ENCODE results near the gene ARID2.

GRCh38 chr12:45944771-45945170 is 215.3 kb downstream of the ARID2 start:
- no peak for TF ChIP-seq ZNF585B (tag by site-specific recombination; IDR thresholded peaks at IDR 0.05)
- TF ChIP-seq, protein P1, sequence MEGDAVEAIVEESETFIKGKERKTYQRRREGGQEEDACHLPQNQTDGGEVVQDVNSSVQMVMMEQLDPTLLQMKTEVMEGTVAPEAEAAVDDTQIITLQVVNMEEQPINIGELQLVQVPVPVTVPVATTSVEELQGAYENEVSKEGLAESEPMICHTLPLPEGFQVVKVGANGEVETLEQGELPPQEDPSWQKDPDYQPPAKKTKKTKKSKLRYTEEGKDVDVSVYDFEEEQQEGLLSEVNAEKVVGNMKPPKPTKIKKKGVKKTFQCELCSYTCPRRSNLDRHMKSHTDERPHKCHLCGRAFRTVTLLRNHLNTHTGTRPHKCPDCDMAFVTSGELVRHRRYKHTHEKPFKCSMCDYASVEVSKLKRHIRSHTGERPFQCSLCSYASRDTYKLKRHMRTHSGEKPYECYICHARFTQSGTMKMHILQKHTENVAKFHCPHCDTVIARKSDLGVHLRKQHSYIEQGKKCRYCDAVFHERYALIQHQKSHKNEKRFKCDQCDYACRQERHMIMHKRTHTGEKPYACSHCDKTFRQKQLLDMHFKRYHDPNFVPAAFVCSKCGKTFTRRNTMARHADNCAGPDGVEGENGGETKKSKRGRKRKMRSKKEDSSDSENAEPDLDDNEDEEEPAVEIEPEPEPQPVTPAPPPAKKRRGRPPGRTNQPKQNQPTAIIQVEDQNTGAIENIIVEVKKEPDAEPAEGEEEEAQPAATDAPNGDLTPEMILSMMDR (tag by site-specific recombination; IDR thresholded peaks at IDR 0.05) = no peak
- no peak for TF ChIP-seq YY2 (tag by site-specific recombination; IDR thresholded peaks at IDR 0.05)
- no peak for TF ChIP-seq ZNF660 (tag by site-specific recombination; IDR thresholded peaks at IDR 0.05)
- TF ChIP-seq, protein P2, sequence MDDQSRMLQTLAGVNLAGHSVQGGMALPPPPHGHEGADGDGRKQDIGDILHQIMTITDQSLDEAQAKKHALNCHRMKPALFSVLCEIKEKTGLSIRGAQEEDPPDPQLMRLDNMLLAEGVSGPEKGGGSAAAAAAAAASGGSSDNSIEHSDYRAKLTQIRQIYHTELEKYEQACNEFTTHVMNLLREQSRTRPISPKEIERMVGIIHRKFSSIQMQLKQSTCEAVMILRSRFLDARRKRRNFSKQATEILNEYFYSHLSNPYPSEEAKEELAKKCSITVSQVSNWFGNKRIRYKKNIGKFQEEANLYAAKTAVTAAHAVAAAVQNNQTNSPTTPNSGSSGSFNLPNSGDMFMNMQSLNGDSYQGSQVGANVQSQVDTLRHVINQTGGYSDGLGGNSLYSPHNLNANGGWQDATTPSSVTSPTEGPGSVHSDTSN (CRISPR knock-in tag; IDR thresholded peaks at IDR 0.05) = no peak
- TF ChIP-seq ZNF24 (tag by site-specific recombination; IDR thresholded peaks at IDR 0.05) = no peak
- no peak for TF ChIP-seq ZSCAN30 (tag by site-specific recombination; IDR thresholded peaks at IDR 0.05)
- TF ChIP-seq ZNF629 (tag by site-specific recombination; IDR thresholded peaks at IDR 0.05) = no peak
- TF ChIP-seq, protein P3, sequence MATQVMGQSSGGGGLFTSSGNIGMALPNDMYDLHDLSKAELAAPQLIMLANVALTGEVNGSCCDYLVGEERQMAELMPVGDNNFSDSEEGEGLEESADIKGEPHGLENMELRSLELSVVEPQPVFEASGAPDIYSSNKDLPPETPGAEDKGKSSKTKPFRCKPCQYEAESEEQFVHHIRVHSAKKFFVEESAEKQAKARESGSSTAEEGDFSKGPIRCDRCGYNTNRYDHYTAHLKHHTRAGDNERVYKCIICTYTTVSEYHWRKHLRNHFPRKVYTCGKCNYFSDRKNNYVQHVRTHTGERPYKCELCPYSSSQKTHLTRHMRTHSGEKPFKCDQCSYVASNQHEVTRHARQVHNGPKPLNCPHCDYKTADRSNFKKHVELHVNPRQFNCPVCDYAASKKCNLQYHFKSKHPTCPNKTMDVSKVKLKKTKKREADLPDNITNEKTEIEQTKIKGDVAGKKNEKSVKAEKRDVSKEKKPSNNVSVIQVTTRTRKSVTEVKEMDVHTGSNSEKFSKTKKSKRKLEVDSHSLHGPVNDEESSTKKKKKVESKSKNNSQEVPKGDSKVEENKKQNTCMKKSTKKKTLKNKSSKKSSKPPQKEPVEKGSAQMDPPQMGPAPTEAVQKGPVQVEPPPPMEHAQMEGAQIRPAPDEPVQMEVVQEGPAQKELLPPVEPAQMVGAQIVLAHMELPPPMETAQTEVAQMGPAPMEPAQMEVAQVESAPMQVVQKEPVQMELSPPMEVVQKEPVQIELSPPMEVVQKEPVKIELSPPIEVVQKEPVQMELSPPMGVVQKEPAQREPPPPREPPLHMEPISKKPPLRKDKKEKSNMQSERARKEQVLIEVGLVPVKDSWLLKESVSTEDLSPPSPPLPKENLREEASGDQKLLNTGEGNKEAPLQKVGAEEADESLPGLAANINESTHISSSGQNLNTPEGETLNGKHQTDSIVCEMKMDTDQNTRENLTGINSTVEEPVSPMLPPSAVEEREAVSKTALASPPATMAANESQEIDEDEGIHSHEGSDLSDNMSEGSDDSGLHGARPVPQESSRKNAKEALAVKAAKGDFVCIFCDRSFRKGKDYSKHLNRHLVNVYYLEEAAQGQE (tag by site-specific recombination; IDR thresholded peaks at IDR 0.05) = no peak
- TF ChIP-seq ZNF416 (tag by site-specific recombination; IDR thresholded peaks at IDR 0.05) = no peak
- no peak for TF ChIP-seq GLI4 (tag by site-specific recombination; IDR thresholded peaks at IDR 0.05)
- no peak for TF ChIP-seq TCF7L2 (IDR thresholded peaks at IDR 0.05; ENCODE audit: borderline replicate concordance, low read depth, low read length)
- no peak for TF ChIP-seq KLF1 (tag by site-specific recombination; IDR thresholded peaks at IDR 0.05)
- no peak for TF ChIP-seq ZBTB48 (tag by site-specific recombination; IDR thresholded peaks at IDR 0.05)

Measured in HEK293 (cell line).